ENCODE results near the gene PPP1R11.

DNA sequence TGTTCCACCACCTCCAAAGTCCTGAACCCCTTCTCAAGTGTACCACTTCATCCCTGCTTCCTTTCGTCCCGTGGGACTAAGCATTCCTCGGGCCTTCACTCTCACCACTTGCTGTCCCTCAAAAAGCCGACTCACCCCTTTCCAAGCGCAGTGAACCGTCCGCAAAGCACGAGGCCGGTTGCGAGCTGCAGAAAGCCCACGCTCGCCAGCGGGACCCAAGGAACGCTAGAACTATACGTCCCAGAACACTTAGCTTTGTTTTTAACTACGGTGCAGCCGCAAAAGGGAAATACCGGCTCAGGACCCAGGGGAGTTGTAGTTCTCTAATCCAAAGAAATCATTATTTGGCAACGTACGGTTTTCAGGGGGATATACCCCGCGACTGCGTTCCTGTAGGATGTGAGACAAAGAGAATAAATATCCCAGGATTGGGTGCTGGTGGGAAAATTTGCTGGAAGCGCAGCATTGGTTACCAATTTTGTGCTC is 6.3 kb upstream of the PPP1R11 start:
- TF ChIP-seq, protein P1, sequence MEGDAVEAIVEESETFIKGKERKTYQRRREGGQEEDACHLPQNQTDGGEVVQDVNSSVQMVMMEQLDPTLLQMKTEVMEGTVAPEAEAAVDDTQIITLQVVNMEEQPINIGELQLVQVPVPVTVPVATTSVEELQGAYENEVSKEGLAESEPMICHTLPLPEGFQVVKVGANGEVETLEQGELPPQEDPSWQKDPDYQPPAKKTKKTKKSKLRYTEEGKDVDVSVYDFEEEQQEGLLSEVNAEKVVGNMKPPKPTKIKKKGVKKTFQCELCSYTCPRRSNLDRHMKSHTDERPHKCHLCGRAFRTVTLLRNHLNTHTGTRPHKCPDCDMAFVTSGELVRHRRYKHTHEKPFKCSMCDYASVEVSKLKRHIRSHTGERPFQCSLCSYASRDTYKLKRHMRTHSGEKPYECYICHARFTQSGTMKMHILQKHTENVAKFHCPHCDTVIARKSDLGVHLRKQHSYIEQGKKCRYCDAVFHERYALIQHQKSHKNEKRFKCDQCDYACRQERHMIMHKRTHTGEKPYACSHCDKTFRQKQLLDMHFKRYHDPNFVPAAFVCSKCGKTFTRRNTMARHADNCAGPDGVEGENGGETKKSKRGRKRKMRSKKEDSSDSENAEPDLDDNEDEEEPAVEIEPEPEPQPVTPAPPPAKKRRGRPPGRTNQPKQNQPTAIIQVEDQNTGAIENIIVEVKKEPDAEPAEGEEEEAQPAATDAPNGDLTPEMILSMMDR (conservative IDR thresholded peaks at IDR 0.05; ENCODE audit: low read length): no peak
- no peak for TF ChIP-seq EZH2phosphoT487 (IDR thresholded peaks at IDR 0.05; ENCODE audit: borderline replicate concordance)
